Breast epithelium (tissue), 3 donors: ENCODE measurements around the gene ABLIM2.

ENCODE experiments used
- CTCF ChIP-seq, 3 donors: fragments of 450-650 bp; IDR thresholded peaks; one replicate each; pipeline ENCODE4 v1.5.1; 2016 to 2017; ENCODE audit warnings: antibody characterized with exemption in 3 of 3, mild to moderate bottlenecking in 3 of 3, moderate library complexity in 3 of 3
- POLR2A ChIP-seq: fragments of 450-650 bp; IDR thresholded peaks from one replicate; pipeline ENCODE4 v1.6.1; 2016; ENCODE audit warnings: antibody characterized with exemption, mild to moderate bottlenecking, moderate library complexity

- TF ChIP-seq CTCF (IDR thresholded peaks at IDR 0.05) (no peak), POLR2A (no peak)
Observed at GRCh38 chr4:8129785-8130184, 28.8 kb downstream of the ABLIM2 start.
